Gastrocnemius medialis (tissue), 4 donors: Measurements from ENCODE around the gene ZDHHC8. TPM values are rescaled to one million over a fixed set of nuclear protein-coding genes. Genes with fewer than 3 reads are reported as not detected.

Experiments used
- ATAC-seq, 2 donors: fragments of 150-250 bp; one replicate each; pipeline ENCODE4 v1.9.1; 2016
- DNase-seq, 2 donors: peaks; one replicate each; pipeline ENCODE4 v3.0.0-alpha.2; 2019
- H3K27ac ChIP-seq, 4 donors: fragments of 200-600 bp; sonication (generic); 1 replicate in 1 of 4; 2 replicates in 3 of 4; pipeline ENCODE4 v1.5.1; 2016 to 2018; ENCODE audit warnings: mild to moderate bottlenecking in 2 of 4, moderate library complexity in 1 of 4
- H3K27me3 ChIP-seq, 3 donors: fragments of 200-600 bp; sonication (generic) in 2 of 3; 1 replicate in 1 of 3; 2 replicates in 2 of 3; pipeline versions ENCODE4 v1.5.1 to v1.6.0; 2016 to 2019; ENCODE audit warnings: mild to moderate bottlenecking in 1 of 3, moderate library complexity in 1 of 3
- H3K36me3 ChIP-seq, 2 donors: fragments of 200-600 bp; sonication (generic) in 1 of 2; one replicate each; pipeline ENCODE4 v1.5.1; 2017 to 2018
- H3K4me1 ChIP-seq, 2 donors: fragments of 200-600 bp; sonication (generic) in 1 of 2; one replicate each; pipeline ENCODE4 v1.5.1; 2016 to 2017; ENCODE audit warnings: mild to moderate bottlenecking in 2 of 2
- H3K4me3 ChIP-seq, 4 donors: fragments of 200-600 bp; sonication (generic) in 3 of 4; 1 replicate in 1 of 4; 2 replicates in 3 of 4; pipeline ENCODE4 v1.5.1; 2016 to 2019; ENCODE audit warnings: mild to moderate bottlenecking in 2 of 4
- H3K9me3 ChIP-seq, 3 donors: fragments of 200-600 bp; sonication (generic) in 2 of 3; 1 replicate in 1 of 3; 2 replicates in 2 of 3; pipeline ENCODE4 v1.5.1; 2016 to 2019
- POLR2A ChIP-seq, 2 donors: fragments of 450-650 bp; IDR thresholded peaks; one replicate each; pipeline ENCODE4 v1.6.1; 2017; ENCODE audit warnings: antibody characterized with exemption in 2 of 2, mild to moderate bottlenecking in 2 of 2, moderate library complexity in 2 of 2
- in situ Hi-C, 4 donors: fragments of 200-750 bp; cut with MboI; loops; one replicate each; pipeline versions ENCODE4 v1.15.0 to v1.8.0; 2017; ENCODE audit warnings: low sequenced_read_pairs in 4 of 4
- intact Hi-C: fragments of 100-400 bp; cut with DNase I; formaldehyde crosslinking; loops from one replicate; pipeline ENCODE4 v1.15.1; 2023; ENCODE audit warnings: low total_unique reads
- microRNA counts, 2 donors: library from miRNA; unstranded; fragments of <30 nt; microRNA quantifications; one replicate each; lab custom pipeline; 2016
- microRNA-seq, 2 donors: library from miRNA; unstranded; fragments of <30 nt; microRNA quantifications; one replicate each; pipeline ENCODE4, GENCODE V29; 2016; ENCODE audit warnings: borderline replicate concordance in 2 of 2
- total RNA-seq, 4 donors: library from RNA; depleted of rRNA; stranded (reverse); fragments of >200 nt; gene quantifications; one replicate each; pipeline versions ENCODE4 v1.1.0 to v1.2.3, GENCODE V29; 2016
- TF ChIP-seq, protein P1 (sequence below), 5 experiments: fragments of 450-650 bp in 3 of 5; fragments of 200-600 bp in 2 of 5; sonication (generic) in 2 of 5; IDR thresholded peaks in 4 of 5; conservative IDR thresholded peaks in 1 of 5; 1 replicate in 4 of 5; 2 replicates in 1 of 5; pipeline ENCODE4 v1.5.1; 2016 to 2019; ENCODE audit warnings: antibody characterized with exemption in 5 of 5, mild to moderate bottlenecking in 3 of 5, moderate library complexity in 3 of 5

ZDHHC8 gene
- total RNA-seq, 4 donors from 2014 or later, result 7.3 to 15.8 (median 12.8) TPM

DNA sequence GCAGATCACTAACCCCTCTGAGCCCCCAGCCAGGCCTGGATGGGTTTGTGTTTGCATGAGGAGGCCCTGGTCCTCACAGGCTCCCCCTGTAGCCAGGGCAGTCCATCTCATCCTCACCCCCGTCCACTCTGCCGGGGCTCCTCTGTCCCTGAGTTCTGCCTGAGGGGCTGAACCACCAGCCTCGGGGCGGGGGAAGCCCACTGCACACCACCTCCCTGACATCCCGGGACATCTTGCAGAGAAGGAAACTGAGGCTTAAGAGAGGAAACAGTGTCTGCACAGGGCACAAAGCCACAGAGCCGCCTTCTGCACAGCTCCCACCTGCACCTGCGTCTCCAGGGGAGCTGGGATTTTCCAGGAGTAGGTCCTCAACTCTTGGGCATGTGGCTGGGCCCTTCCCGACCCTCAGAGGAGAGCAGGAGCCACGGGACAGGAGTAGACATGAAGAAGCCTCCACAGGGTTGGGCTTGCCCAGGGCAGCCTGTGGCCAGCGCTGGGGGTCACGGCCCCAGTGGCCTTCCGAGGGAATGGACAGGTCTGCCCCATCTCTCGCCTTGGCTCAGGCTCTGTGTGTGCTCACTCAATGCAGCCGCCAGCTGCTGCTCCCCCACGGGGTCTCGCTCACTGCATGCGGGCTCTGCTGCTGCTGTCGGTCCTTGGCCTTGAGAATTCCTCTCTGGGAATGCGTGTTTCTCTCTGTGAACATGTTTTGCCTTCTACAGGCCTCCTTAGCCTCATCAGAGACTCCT lies 64.7 kb downstream of the ZDHHC8 start:
- no peak for ATAC-seq
- TF ChIP-seq, protein P1, sequence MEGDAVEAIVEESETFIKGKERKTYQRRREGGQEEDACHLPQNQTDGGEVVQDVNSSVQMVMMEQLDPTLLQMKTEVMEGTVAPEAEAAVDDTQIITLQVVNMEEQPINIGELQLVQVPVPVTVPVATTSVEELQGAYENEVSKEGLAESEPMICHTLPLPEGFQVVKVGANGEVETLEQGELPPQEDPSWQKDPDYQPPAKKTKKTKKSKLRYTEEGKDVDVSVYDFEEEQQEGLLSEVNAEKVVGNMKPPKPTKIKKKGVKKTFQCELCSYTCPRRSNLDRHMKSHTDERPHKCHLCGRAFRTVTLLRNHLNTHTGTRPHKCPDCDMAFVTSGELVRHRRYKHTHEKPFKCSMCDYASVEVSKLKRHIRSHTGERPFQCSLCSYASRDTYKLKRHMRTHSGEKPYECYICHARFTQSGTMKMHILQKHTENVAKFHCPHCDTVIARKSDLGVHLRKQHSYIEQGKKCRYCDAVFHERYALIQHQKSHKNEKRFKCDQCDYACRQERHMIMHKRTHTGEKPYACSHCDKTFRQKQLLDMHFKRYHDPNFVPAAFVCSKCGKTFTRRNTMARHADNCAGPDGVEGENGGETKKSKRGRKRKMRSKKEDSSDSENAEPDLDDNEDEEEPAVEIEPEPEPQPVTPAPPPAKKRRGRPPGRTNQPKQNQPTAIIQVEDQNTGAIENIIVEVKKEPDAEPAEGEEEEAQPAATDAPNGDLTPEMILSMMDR (IDR thresholded peaks at IDR 0.05 in 4 of 5, conservative IDR thresholded peaks at IDR 0.05 in 1 of 5), result no peak
- no peak for TF ChIP-seq POLR2A (IDR thresholded peaks at IDR 0.05)
- DNase-seq, result no peak
- in situ Hi-C loops (no loop called here), intact Hi-C loops (no loop called here)
- Histone ChIP-seq H3K27me3 (no peaks in the 10 kb centered on the region), H3K9me3 (no peaks in the 10 kb centered on the region), H3K4me3 (no peak overlapping the region), H3K36me3 (no peaks in the 10 kb centered on the region), H3K27ac (no peak overlapping the region), H3K4me1 (no peaks in the 10 kb centered on the region)

MicroRNA genes within 50 kb of the gene (microRNA counts, 767-probe panel; counts per million panel counts)
- microRNA hsa-miR-1306-3p (lab: Ali Mortazavi, UCI), result 356 to 448 counts per million in 2 donors

Small RNA genes lying within 50 kb of the gene (microRNA-seq; reads per million reads assigned to microRNA genes)
- 0 reads per million in 2 donors for gene MIR6816

Other genes with a start within 250 kb of the ZDHHC8 start
- gene COMT, start 190.0 kb upstream of the ZDHHC8 start, total RNA-seq, result 100 to 1,000 TPM; 154 to 255 (median 223) TPM
- gene TXNRD2, start 190.0 kb upstream of the ZDHHC8 start, total RNA-seq, result 10 to 100 TPM in 3 of 4 donors, 1 to 10 TPM in 1; 9.0 to 18.0 (median 14.4) TPM
- 10 to 100 TPM in 3 of 4 donors, 1 to 10 TPM in 1; 6.9 to 19.6 (median 18.0) TPM for gene ARVCF, start 115.0 kb upstream of the ZDHHC8 start, total RNA-seq
- gene TANGO2, start 110.7 kb upstream of the ZDHHC8 start, total RNA-seq, result 100 to 1,000 TPM in 1 of 4 donors, 10 to 100 TPM in 3; 43.0 to 115 (median 52.5) TPM
- 10 to 100 TPM in 2 of 4 donors, 1 to 10 TPM in 2; 5.2 to 16.5 (median 11.2) TPM for gene DGCR8, start 51.6 kb upstream of the ZDHHC8 start, total RNA-seq
- gene RANBP1, start 15.7 kb upstream of the ZDHHC8 start, total RNA-seq, result 100 to 1,000 TPM in 2 of 4 donors, 10 to 100 TPM in 2; 79.4 to 147 (median 120) TPM
- 10 to 100 TPM; 16.9 to 38.0 (median 28.2) TPM for gene TRMT2A, start 14.6 kb upstream of the ZDHHC8 start, total RNA-seq
- gene CCDC188, start 19.3 kb downstream of the ZDHHC8 start, total RNA-seq, result 1 to 10 TPM in 1 of 4 donors, under 1 TPM in 1, not detected in 2; 0.82 to 3.5 TPM
- gene RTN4R, start 136.5 kb downstream of the ZDHHC8 start, total RNA-seq, result under 1 TPM in 2 of 4 donors, not detected in 2; 0.29 to 0.75 TPM
- 100 to 1,000 TPM in 1 of 4 donors, 10 to 100 TPM in 3; 43.5 to 105 (median 67.5) TPM for gene DGCR6L, start 188.3 kb downstream of the ZDHHC8 start, total RNA-seq